HepG2 (cell line): ENCODE measurements around the gene TNFRSF25. TPM values are rescaled to one million over a fixed set of nuclear protein-coding genes. Genes with fewer than 3 reads are reported as not detected.

Experiments
- AHR ChIP-seq: IDR thresholded peaks from 2 replicates; pipeline ENCODE4 v1.6.1; 2018; ENCODE audit warnings: missing genetic modification reagents, missing compliant biosample characterization
- ARNT ChIP-seq: fragments of 450-650 bp; IDR thresholded peaks from 2 replicates; pipeline ENCODE4 v1.6.1; 2017
- BRD4 ChIP-seq: sonication (generic); formaldehyde crosslinking; IDR thresholded peaks from 2 replicates; pipeline ENCODE4 v1.4.0; 2020; ENCODE audit warnings: missing genetic modification reagents
- JDP2 ChIP-seq: sonication (generic); formaldehyde crosslinking; IDR thresholded peaks from 2 replicates; pipeline ENCODE4 v1.8.1; 2022; ENCODE audit warnings: missing genetic modification reagents, borderline replicate concordance
- MLLT10 ChIP-seq: sonication (generic); formaldehyde crosslinking; IDR thresholded peaks from 2 replicates; pipeline ENCODE4 v1.4.0; 2020; ENCODE audit warnings: missing genetic modification reagents
- NR1H2 ChIP-seq: sonication (generic); formaldehyde crosslinking; IDR thresholded peaks from 2 replicates; pipeline ENCODE4 v1.8.1; 2022; ENCODE audit warnings: low read depth, missing genetic modification reagents, borderline replicate concordance
- PCBP1 ChIP-seq: fragments of 200-400 bp; formaldehyde crosslinking; IDR thresholded peaks from 2 replicates; pipeline ENCODE4 v1.6.1; 2017; ENCODE audit warnings: mild to moderate bottlenecking, low read depth, low read length, borderline replicate concordance
- RELA ChIP-seq: sonication (generic); formaldehyde crosslinking; IDR thresholded peaks from 2 replicates; pipeline ENCODE4 v1.4.0; 2020; ENCODE audit warnings: missing genetic modification reagents
- ZBTB42 ChIP-seq: sonication (generic); formaldehyde crosslinking; IDR thresholded peaks from 2 replicates; pipeline ENCODE4 v1.5.0; 2020; ENCODE audit warnings: mild to moderate bottlenecking, missing genetic modification reagents
- ZNF263 ChIP-seq: sonication (generic); formaldehyde crosslinking; IDR thresholded peaks from 2 replicates; pipeline ENCODE4 v1.4.0; 2020; ENCODE audit warnings: missing genetic modification reagents
- ZNF607 ChIP-seq: sonication (generic); formaldehyde crosslinking; IDR thresholded peaks from 2 replicates; pipeline ENCODE4 v1.5.1; 2020; ENCODE audit warnings: missing genetic modification reagents, mild to moderate bottlenecking, borderline replicate concordance
- ZNF749 ChIP-seq: sonication (generic); formaldehyde crosslinking; IDR thresholded peaks from 2 replicates; pipeline ENCODE4 v1.8.0; 2022; ENCODE audit warnings: mild to moderate bottlenecking, missing genetic modification reagents, moderate library complexity, borderline replicate concordance
- ZNF782 ChIP-seq: sonication (generic); formaldehyde crosslinking; IDR thresholded peaks from 2 replicates; pipeline ENCODE4 v1.4.0; 2020; ENCODE audit warnings: missing genetic modification reagents, mild to moderate bottlenecking, borderline replicate concordance
- ZNF883 ChIP-seq: sonication (generic); formaldehyde crosslinking; IDR thresholded peaks from 2 replicates; pipeline ENCODE4 v1.5.1; 2020; ENCODE audit warnings: mild to moderate bottlenecking, missing genetic modification reagents; ENCODE audit errors: not compliant biosample characterization
- polyA plus RNA-seq, 8 experiments: library from polyadenylated mRNA; depleted of rRNA in 3 of 8; stranded (reverse) in 7 of 8; unstranded in 1 of 8; fragments of >200 nt; fragmentation: Illumina TruSeq in 4 of 8; extraction: Trizol in 4 of 8; gene quantifications; 2 replicates each; pipeline versions ENCODE4 v1.2.1 to v1.2.3, GENCODE V29; 2011 to 2016; ENCODE audit warnings: low read depth in 4 of 8, missing spikeins in 1 of 8, mixed read lengths in 1 of 8; ENCODE audit not compliant: insufficient read depth in 1 of 8
- total RNA-seq, 5 experiments: library from RNA; depleted of rRNA; stranded (reverse); fragments of >200 nt; fragmentation: Illumina TruSeq; extraction: Trizol; gene quantifications; 2 replicates each; pipeline ENCODE4 v1.2.3, GENCODE V29; 2016; ENCODE audit warnings: low read depth in 1 of 5
- TF ChIP-seq, protein P1 (sequence below): sonication (generic); formaldehyde crosslinking; IDR thresholded peaks from 2 replicates; pipeline ENCODE4 v1.4.0; 2020; ENCODE audit warnings: missing genetic modification reagents, borderline replicate concordance
- TF ChIP-seq, protein P2 (sequence below): sonication (generic); formaldehyde crosslinking; IDR thresholded peaks from 2 replicates; pipeline ENCODE4 v1.5.0; 2020; ENCODE audit warnings: missing genetic modification reagents
- TF ChIP-seq, protein P3 (sequence below): sonication (generic); formaldehyde crosslinking; IDR thresholded peaks from 2 replicates; pipeline ENCODE4 v1.4.0; 2020; ENCODE audit warnings: low read depth, missing genetic modification reagents
- TF ChIP-seq, protein P4 (sequence below): sonication (generic); formaldehyde crosslinking; IDR thresholded peaks from 2 replicates; pipeline ENCODE4 v1.4.0; 2020; ENCODE audit warnings: mild to moderate bottlenecking, low read depth, missing genetic modification reagents
- TF ChIP-seq, protein P5 (sequence below): sonication (generic); formaldehyde crosslinking; IDR thresholded peaks from 2 replicates; pipeline ENCODE4 v1.4.0; 2020; ENCODE audit warnings: mild to moderate bottlenecking, missing genetic modification reagents
- TF ChIP-seq, protein P6 (sequence below): sonication (generic); formaldehyde crosslinking; IDR thresholded peaks from 2 replicates; pipeline ENCODE4 v1.8.1; 2023; ENCODE audit warnings: missing genetic modification reagents, mild to moderate bottlenecking, borderline replicate concordance

Gene TNFRSF25
- total and polyA plus RNA-seq, 2 of the 13 experiments (the other 11 are each of a cell fraction or from before 2014, with no cell fraction given), result 1.4 to 1.5 TPM

DNA sequence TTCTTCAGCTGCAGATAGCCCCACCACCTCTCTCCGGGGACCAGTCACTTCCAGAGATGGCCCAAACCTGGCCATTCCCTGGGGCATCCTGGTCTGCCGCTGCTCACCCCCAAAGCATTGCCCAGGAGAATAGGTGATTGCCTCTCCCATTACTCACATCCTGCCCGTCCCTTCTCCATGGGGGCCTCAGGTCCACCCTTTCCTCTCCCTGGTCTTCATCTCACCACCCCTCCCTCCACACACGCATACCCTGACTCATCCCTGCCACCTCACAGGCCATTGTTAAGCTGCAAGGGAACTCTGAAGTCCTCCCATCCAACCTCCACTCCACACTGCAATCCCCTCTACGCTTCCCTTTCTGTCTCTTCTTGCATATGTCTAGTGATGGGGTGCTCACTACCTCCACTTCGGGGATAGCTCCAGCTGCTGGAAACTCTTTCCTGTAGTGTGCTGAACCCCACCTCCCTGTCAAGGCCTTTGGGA, 25.5 kb upstream of the TNFRSF25 start, which contains the start of gene PLEKHG5 (continued):
- TF ChIP-seq, protein P1, sequence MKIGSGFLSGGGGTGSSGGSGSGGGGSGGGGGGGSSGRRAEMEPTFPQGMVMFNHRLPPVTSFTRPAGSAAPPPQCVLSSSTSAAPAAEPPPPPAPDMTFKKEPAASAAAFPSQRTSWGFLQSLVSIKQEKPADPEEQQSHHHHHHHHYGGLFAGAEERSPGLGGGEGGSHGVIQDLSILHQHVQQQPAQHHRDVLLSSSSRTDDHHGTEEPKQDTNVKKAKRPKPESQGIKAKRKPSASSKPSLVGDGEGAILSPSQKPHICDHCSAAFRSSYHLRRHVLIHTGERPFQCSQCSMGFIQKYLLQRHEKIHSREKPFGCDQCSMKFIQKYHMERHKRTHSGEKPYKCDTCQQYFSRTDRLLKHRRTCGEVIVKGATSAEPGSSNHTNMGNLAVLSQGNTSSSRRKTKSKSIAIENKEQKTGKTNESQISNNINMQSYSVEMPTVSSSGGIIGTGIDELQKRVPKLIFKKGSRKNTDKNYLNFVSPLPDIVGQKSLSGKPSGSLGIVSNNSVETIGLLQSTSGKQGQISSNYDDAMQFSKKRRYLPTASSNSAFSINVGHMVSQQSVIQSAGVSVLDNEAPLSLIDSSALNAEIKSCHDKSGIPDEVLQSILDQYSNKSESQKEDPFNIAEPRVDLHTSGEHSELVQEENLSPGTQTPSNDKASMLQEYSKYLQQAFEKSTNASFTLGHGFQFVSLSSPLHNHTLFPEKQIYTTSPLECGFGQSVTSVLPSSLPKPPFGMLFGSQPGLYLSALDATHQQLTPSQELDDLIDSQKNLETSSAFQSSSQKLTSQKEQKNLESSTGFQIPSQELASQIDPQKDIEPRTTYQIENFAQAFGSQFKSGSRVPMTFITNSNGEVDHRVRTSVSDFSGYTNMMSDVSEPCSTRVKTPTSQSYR (CRISPR knock-in tag), result no peak
- no peak for TF ChIP-seq ZNF749 (CRISPR knock-in tag)
- TF ChIP-seq ZNF883 (CRISPR knock-in tag), result no peak
- no peak for TF ChIP-seq ZBTB42 (CRISPR knock-in tag)
- no peak for TF ChIP-seq ZNF782 (CRISPR knock-in tag)
- TF ChIP-seq, protein P2, sequence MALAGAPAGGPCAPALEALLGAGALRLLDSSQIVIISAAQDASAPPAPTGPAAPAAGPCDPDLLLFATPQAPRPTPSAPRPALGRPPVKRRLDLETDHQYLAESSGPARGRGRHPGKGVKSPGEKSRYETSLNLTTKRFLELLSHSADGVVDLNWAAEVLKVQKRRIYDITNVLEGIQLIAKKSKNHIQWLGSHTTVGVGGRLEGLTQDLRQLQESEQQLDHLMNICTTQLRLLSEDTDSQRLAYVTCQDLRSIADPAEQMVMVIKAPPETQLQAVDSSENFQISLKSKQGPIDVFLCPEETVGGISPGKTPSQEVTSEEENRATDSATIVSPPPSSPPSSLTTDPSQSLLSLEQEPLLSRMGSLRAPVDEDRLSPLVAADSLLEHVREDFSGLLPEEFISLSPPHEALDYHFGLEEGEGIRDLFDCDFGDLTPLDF, result no peak
- TF ChIP-seq PCBP1, result no peak
- TF ChIP-seq, protein P3, sequence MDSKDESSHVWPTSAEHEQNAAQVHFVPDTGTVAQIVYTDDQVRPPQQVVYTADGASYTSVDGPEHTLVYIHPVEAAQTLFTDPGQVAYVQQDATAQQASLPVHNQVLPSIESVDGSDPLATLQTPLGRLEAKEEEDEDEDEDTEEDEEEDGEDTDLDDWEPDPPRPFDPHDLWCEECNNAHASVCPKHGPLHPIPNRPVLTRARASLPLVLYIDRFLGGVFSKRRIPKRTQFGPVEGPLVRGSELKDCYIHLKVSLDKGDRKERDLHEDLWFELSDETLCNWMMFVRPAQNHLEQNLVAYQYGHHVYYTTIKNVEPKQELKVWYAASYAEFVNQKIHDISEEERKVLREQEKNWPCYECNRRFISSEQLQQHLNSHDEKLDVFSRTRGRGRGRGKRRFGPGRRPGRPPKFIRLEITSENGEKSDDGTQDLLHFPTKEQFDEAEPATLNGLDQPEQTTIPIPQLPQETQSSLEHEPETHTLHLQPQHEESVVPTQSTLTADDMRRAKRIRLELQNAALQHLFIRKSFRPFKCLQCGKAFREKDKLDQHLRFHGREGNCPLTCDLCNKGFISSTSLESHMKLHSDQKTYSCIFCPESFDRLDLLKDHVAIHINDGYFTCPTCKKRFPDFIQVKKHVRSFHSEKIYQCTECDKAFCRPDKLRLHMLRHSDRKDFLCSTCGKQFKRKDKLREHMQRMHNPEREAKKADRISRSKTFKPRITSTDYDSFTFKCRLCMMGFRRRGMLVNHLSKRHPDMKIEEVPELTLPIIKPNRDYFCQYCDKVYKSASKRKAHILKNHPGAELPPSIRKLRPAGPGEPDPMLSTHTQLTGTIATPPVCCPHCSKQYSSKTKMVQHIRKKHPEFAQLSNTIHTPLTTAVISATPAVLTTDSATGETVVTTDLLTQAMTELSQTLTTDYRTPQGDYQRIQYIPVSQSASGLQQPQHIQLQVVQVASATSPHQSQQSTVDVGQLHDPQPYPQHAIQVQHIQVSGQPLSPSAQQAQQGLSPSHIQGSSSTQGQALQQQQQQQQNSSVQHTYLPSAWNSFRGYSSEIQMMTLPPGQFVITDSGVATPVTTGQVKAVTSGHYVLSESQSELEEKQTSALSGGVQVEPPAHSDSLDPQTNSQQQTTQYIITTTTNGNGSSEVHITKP (CRISPR knock-in tag), result peak; percentile 23; the same call in 1 of the 2 replicates
- no peak for TF ChIP-seq BRD4
- TF ChIP-seq JDP2 (CRISPR knock-in tag), result no peak
- TF ChIP-seq, protein P4, sequence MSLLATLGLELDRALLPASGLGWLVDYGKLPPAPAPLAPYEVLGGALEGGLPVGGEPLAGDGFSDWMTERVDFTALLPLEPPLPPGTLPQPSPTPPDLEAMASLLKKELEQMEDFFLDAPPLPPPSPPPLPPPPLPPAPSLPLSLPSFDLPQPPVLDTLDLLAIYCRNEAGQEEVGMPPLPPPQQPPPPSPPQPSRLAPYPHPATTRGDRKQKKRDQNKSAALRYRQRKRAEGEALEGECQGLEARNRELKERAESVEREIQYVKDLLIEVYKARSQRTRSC, result no peak
- no peak for TF ChIP-seq MLLT10 (CRISPR knock-in tag)
- no peak for TF ChIP-seq RELA
- no peak for TF ChIP-seq AHR
- no peak for TF ChIP-seq ARNT
- TF ChIP-seq ZNF263 (CRISPR knock-in tag), result peak; percentile 95
- TF ChIP-seq, protein P5, sequence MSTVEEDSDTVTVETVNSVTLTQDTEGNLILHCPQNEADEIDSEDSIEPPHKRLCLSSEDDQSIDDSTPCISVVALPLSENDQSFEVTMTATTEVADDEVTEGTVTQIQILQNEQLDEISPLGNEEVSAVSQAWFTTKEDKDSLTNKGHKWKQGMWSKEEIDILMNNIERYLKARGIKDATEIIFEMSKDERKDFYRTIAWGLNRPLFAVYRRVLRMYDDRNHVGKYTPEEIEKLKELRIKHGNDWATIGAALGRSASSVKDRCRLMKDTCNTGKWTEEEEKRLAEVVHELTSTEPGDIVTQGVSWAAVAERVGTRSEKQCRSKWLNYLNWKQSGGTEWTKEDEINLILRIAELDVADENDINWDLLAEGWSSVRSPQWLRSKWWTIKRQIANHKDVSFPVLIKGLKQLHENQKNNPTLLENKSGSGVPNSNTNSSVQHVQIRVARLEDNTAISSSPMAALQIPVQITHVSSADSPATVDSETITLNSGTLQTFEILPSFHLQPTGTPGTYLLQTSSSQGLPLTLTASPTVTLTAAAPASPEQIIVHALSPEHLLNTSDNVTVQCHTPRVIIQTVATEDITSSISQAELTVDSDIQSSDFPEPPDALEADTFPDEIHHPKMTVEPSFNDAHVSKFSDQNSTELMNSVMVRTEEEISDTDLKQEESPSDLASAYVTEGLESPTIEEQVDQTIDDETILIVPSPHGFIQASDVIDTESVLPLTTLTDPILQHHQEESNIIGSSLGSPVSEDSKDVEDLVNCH (CRISPR knock-in tag), result no peak
- TF ChIP-seq, protein P6, sequence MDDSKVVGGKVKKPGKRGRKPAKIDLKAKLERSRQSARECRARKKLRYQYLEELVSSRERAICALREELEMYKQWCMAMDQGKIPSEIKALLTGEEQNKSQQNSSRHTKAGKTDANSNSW, result no peak
- TF ChIP-seq NR1H2 (CRISPR knock-in tag), result no peak
- TF ChIP-seq ZNF607 (CRISPR knock-in tag), result no peak
